CD4-positive, alpha-beta T cell treated with Interleukin-17A for 4 hours (primary cell): Measurements from ENCODE around the gene CPS1.

ENCODE experiments used
- DNase-seq: peaks from one replicate; pipeline ENCODE4 v3.0.0-alpha.2; 2020; ENCODE audit warnings: mixed read lengths

Gene CPS1

DNA sequence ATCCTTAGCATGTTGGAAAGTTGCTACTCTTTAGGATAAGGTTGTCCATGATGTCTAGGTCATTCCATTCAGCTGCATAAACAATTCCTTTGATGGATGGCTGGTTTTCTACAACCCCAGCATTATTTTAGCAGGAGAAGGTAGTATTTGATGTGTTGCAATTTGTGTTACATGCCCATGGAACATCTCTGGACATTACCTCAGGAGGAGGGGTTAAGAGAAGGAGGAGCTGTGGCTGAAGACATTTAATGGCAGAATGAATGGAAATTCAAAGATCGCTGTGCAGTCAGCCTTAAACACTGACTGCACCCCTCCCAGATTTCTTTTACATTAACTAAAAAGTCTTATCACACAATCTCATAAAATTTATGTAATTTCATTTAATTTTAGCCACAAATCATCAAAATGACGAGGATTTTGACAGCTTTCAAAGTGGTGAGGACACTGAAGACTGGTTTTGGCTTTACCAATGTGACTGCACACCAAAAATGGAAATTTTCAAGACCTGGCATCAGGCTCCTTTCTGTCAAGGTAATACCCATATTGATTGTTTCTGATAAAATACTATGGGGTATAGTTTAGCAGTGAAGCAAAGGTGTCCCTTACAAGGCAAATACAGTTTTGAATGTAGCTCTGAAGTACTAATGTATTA lies at the start of gene CPS1:
Gene CPS1 (plus strand): TSS at position 271 of the 652 bp plus-strand sequence. CDS start 135 bp downstream, at position 406.
- no peak for DNase-seq

DNA sequence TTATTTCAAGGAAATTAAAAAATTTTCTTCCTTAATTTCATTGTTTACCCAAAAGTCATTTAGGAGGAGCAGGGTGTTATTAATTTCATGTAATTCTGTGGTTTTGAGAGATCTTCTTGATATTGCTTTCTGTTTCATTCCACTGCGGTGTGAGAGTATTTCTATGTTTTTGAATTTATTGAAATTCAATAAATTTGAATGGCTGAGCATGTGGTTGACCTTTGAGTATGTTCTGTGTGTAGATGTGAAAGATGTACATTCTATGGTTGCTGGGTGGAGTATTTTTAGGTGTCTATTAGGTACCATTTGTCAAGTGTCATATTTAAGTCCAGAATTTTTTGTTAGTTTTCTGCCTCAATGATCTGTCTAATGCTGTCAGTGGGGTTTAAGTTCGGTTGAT lies 40.5 kb upstream of the CPS1 start:
- DNase-seq = no peak

DNA sequence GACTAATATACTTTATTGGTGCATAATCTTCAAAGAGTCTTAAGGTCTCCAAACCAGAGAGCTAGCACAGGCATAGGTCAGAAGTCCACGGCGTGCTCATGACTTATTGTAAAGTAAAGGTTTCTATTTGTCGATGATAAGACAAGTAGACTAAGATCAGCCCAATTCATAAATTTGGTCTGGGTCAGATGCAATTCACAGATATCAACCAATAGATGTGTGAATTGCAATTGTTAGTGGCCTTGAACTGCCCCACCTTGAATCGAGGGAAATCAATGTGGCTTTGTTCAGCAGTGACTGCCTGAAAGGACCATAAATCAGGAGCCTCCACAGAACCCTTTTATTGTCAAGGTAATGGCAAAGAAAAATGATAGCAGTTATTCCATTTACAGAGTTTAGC lies 39.1 kb upstream of the CPS1 start:
- no peak for DNase-seq

DNA sequence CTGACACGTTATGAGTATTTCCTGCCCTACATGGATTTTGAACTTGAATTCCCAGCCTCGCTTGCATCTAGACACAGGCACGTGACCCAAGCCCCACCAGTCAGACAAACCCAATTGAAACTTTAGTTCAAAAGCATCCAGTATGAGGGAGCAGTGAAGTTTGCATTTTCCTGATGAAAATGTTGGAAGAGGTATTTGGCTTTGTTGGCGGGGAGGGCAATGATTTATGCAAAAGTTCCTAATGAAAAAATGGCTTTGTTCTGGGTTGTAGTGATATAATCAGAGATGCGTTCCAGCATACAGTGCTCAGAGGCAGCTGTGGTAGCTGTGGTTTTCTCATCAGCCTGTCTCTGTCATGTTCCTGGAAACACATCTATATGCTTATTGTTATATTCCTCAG lies 36.8 kb upstream of the CPS1 start:
- no peak for DNase-seq

DNA sequence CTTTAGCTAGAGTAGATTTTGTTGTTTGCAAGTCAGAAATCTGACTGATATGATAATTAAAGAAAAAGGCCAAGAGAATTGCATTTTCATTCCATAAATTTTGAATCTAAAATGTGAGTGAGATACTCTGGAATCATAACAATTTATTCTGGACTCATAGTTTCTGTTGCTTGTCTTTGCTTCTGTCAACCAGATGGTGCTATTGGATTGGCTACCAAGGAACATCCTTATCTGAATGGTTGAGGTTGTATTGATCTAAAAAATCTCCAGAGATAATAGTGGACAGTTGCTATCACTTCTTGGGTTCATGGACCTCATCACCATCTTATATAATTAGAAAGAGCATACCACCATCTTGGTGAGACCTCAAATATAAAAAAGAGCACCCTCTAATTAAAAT lies 34.0 kb upstream of the CPS1 start:
- no peak for DNase-seq

DNA sequence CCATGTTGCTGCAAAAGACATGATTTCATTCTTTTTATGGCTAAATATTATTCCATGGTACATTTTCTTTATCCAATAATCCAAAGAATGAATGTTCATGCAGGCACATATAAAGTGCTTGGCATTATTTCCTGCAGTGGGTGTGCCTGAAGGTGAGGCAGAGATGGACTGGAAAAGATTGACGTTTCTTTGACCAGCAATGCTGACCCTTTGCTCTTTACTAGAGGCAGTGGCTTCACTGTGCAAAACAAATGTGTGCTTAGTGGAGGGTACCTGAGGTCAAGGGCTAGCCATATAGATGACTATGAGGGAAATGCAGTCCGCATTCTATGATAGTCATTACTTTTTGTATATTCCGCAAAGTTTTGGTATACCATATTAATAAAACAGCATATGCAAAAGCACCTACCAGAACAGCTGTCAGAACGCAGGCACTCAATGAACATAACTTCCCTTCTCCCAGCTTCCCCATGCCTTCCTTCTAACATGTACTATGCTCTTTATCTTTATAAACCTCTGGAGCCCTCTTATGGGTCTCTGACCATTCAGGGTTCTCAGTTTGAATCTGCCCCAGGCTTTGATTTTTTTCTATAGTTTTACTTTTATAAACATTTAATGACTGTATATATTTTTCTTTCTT lies 32.6 kb upstream of the CPS1 start:
- DNase-seq = no peak

DNA sequence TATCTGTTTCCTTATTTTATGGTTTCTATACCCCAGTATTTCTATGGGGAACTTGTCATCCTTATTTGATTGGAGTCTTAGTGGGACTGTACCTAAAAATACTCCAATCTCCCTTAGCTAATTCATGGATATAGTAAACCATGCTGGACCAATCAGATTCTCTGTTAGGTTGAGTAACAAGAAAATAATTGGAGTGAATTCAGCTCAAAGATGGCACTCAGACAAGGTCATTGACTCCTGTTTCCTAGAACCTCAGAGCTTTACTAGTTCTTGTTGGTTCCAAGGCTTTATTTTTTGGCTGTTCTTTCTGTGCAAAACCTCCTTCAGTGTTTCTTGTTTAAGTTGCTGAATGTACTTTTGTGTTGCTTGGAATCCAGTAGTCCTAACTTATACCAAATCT lies 31.9 kb upstream of the CPS1 start:
- DNase-seq = no peak

DNA sequence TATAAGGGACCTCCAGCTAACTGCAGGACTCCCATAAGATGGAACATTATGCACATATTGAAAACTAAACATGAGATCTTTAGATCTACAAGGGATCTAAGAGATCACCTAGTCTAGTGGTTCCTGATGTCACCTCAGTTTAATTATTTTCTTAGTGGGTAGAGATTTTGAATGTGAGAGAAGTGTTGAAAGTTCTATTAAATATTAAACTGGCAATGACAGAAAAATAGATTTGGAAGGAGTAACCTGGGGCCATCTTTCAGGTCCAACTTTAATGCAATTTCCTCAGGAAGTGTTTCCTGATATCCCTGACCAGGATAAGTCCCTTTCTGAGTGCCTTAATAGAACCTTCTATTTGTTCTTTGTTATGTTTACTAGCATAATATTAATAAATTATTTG lies 29.1 kb upstream of the CPS1 start:
- DNase-seq = no peak

DNA sequence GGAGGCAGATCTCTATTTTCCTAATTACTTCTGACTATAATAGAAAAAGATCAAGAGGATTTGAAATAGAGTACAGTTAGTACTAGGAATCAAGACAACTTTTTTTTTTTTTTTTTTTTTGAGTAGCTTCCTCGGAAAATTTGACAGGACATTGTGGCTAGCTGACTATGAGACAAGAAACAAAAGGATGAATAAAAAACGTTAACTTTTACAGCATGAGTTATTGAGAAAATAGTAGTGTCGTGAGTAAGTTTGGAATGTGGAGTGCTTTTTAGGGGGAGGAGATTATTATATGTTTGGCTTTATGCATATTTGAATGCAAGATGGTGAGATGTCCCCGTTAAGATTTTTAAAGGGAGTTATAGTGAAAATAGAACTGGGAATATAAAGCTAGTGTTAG lies 27.7 kb upstream of the CPS1 start:
- DNase-seq = no peak

DNA sequence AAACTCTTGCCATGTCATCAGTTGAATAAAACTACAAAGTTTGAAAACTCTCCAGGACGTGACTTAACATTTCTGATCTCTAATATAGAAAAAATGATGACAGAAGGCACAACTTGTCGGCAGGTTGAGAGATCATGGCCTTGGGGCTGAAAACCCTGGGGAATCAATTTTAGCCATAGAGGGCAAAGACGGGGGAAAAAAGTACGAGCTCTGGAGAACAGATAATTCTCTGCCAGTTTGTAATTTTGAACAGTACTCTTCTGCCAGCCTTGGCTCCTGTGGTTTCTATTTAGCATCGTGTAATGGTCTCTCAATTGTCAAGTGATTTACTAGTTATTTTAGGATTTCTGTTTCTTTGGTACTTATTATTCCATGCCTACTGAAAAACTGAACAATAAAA lies 25.3 kb upstream of the CPS1 start:
- no peak for DNase-seq

DNA sequence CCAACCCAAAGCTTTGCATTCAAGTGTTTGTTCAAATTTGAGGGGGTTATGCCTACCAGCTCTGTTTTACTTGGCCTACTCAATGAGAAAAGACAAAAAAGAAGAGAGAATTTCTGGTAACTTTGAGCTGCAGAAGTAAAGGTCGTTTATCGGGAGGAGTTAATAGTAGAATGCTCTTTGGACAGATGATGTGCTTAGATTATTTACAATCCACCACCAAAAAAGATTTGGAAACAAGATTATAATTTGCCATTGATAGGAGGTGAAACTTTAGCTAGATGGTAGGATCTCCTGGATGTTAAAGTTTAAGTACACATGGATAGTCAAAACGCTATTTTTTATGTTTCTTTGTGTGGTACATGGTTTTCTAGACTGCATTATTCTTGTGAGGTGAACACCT lies 24.9 kb upstream of the CPS1 start:
- no peak for DNase-seq

DNA sequence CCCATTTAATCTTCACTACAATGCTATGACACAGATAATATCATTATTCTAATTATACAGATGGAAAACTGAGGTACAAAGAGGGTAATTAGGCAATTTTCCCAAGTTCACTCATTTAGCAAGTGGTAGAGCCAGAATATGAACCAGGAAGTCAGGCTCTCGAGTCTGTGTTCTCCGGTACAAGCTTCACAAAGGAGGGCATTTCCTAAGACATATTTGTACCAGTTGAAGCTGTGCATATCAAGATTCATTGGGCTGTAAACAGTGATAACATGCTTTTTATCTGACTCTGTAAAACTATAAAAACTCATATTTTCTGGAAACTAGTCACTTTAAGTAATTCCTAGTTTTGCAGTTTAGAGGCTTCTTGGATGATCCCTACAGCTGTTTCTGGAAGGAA lies 23.0 kb upstream of the CPS1 start:
- no peak for DNase-seq

DNA sequence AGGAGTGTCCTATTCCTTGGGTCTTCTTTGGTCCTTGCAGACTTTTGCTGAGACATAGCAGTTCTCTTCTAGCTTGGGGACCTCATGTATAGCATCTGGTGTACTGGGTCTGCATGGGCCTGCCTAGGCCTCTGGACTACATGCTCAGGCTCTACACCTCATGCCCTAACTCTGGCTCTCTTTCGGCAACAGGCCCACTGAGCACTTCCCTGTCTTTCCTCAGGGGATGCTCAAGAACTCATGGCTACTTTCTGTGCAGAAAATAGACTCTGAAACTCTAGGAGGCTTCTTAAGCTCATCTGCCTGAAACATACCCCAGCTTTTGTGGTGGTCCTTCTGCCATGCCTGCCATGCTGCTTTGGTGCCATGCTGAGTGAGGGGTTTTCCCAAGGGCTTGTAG lies 21.5 kb upstream of the CPS1 start:
- DNase-seq = no peak

DNA sequence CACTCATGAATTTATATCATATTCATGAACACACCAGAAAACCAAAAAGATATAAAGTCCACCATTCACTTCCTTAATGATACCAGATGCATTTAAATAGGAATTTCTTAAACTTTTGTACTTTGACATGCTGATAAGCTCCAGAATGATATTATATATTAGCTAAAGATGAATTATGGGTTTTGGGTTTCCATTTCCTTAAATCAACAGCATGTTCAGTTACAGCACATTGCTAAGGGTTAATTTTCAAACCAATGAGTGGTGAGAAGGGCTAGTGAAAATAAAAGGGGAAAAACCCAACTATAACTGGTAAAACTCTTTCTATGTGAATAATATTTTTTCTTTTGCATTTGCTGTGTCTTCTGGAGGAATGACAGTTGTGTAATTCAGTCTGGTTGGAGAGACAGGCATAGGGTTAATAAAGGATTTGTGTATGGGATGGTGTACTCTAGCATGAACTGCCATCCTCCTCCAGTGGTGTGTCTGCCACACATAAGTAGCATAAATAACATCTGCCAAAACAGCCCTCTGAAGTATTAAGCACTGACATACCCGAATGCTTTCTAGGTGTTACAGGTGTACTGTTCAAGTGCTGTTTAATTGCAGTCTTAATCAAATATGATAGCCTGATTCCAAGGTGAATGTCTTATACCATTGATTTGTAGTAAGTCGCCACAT lies 19.3 kb upstream of the CPS1 start:
- no peak for DNase-seq

DNA sequence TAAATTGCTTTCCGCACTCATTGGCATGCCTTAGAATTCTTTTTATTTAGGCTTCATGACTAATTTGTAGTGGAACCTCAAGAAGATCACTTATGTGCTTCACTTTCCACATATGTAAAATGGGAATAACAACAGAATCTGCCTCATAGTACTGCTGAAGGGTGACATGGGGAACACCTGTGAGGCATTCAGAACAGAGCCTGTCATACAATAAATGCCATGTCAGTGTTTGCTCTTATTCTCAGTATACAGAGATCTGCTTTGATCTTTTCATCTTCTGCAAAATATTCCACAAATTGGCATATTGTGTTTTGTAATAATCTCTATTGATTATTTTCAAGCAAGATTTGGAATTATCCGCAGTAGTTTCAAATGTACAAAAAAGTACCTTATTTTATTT lies 17.4 kb upstream of the CPS1 start:
- no peak for DNase-seq

DNA sequence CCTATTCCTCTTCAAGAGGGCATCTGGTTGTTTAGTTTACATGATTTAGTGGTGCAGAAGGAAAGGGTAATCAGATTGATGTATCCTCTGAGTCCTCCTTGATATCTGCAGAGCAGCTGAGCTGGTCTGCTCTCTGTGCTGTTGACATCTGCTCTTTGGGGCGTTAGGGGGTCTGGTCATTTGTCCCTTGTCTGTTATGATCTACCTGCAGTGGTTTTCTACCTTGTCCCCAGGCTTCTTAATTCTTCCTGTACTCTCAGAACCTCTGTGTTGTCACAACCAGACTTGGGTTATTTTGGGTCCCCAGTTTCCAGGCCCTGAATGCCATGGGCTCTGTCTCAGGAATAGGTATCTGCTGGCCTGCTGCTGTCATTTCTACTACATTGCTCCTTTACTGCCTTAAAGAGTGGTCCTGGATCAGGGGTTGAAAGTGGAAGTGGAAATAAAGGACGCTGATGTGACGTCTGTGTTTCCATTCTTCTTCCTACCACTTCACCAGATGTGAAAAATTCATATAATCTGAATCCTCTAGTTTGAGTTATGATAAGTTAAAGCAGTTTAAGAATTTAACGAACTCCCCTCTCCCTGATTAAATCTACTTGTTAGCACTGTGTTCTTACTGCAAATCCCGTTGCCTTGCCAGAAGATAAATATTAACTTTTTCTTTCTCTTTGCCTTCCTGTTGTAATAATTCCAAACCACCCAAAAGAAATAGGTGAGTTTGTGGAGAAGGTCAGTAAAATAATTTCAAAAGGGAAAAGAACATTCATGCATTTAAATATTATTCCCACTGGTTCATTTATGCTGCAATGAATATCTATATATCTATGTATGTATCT lies 16.6 kb upstream of the CPS1 start:
- no peak for DNase-seq

DNA sequence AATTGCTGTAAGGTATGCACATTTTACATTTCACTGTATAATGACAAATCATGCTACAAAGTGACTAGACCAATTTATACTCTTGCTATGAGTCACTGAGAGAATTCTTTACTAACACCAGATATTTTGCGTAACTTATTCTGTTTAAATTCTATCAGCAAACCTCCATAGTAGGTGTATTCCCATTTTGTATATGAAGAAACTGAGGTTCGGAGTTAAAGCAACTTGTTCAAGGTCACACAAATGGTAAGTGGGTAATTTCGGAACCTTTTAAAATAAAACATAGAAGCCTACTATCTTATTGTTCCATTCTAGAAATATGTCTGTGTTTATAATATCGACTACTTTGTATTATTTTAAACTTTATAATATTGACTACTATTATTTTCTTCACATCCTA lies 15.9 kb upstream of the CPS1 start:
- no peak for DNase-seq

DNA sequence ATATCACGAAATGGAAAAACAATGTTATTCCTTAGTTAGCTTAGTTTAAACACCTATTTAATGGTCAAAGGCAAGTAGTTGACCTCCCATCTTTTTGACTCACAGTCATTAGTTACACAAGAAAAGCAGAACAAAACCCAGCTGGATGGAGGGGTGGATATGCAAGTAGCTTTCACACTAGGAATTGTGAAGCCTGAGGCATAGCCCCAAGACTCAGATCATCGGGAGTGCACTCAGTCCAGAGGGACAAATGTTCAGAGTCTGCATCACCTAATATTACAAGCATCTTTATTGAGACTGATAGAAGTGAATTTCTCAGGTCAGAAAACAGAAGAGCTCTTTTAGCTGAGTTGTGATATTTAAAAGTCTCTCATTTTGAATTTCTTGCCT lies 15.5 kb upstream of the CPS1 start:
- no peak for DNase-seq

DNA sequence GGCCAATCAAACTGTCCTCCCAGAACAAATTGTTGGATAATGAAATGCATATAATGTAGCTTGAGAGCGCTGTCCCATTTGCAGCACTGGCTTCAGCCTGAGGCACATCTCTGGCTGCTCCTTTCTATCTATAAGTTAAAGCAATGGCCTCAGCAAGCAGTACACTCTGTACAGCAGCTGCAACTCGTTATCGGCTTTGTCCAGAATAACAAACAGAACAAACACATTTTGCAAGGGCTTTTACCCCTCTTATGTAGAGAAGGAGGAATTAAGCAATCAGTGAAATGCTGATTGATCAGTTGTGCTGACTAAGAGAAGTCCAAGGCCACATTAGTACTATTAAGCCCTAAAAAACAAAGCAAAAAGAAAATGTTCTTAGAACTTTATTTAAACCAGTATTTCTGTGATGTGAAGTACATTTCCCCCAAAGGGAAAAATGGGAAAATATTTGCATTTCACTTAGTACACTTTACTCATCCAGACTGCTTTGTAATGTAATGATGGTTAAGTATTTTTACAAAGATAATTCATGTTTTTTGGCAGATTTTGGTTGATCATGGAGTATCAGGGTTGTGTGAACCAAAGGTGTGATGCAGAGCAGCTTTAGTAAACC lies 15.0 kb upstream of the CPS1 start:
- no peak for DNase-seq

DNA sequence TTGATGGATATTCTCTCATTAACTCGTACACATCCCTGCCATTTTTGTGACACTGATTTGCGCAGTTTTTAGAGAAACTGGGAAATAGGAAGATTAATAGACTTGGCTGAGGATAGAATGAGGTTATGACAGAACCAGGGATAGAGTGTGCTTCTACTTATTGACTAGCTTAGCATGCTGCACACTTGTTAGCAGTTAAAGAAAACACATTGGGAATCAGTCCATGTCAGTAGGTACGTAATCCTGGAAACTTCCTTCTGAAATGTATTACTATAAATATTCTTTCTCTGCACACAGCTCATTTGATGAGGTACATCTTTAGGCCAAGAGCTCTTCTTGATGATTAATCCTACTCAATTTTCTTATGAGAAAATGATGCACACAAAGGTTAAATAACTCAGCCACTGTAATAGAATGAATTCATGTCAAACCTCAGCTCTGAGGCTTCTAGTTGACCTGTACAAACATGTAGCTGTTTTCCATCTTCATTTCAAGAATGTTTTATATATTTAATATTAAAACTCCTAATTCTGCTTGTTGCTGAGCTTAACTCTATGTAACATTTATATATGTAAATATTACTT lies 12.3 kb upstream of the CPS1 start:
- no peak for DNase-seq

DNA sequence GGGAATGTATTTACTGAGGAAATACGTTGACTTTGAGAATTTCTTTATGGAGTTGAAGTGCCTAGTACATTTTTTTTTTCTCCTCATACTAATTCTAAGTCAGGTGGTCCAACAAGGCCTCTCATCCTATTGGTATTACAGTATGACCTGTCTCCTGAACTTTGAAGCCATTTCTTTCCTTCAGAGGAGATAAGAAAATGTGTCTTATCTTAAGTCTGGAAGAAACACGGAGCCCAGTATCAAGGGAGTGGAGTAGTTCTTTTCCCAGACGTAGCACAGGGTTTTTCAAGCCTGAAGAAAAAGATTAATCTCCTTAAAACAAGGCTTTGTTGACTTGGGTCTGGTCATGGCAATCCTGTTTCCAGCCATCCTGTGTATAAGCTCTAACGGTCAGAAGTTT lies 11.6 kb upstream of the CPS1 start:
- no peak for DNase-seq

DNA sequence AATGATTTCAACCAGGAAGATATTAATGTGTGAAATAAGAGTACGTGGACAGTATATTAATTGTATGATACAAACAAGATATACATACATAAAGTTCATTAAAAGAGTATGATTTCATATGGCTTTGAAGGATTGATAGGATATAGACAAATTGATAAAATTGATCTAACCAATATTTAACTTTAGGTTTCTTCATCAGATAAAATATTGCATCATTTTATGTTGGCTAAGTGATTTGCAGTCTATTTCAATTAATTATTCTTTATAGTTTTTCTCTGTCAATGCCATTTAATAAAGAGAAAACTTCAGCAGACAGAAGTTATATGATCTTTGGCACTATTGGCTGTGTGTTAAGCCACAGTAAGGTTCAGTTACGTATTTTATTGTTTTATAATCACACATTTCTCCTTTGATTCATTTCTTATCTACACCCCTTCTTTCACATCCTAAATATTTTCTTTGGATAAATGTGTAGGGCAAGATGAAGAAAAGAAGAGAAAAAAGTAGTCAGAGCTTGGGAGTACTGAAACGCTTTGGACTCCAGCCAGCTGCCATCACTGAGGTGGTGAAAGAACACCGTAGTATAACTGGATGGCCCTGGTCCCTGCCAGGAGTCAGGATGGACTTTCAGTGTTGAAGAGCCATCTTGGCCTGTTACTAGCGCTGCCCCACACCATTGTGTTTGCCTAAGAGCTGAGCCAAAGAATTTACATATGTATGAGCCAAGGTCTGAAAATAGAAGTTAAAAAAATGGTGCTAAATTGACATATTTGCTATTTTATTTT lies 9.8 kb upstream of the CPS1 start:
- DNase-seq = no peak
